Forelimb muscle (tissue), 1 donor: ENCODE results near the gene NOS2. TPM values are rescaled to one million over a fixed set of nuclear protein-coding genes. Genes with fewer than 3 reads are reported as not detected.
"Not testable (repeated sequence)": the region's sequence is repeated elsewhere in the genome, so short reads cannot be mapped to it uniquely, and the experiment has no call there.

ENCODE experiments used
- DNase-seq: peaks from one replicate; pipeline ENCODE4 v3.0.0-alpha.2; 2013; ENCODE audit warnings: low read depth
- polyA plus RNA-seq: library from polyadenylated mRNA; unstranded; fragments of 120-200 nt; gene quantifications from one replicate; pipeline ENCODE4 v1.2.1, GENCODE V29; 2013; ENCODE audit not compliant: insufficient read length

Gene NOS2
- polyA plus RNA-seq, 1 donor: 2.3 TPM

- DNase-seq: no peak
Measured at GRCh38 chr17:27788919-27789318, 11.4 kb downstream of the NOS2 start.

- no peak for DNase-seq
Measured at GRCh38 chr17:27783440-27784350, 16.6 kb downstream of the NOS2 start.

- DNase-seq: no peak
Measured at GRCh38 chr17:27782791-27783206, 17.5 kb downstream of the NOS2 start.

GRCh38 chr17:27780828-27781404, 19.4 kb downstream of the NOS2 start:
- DNase-seq: no peak

GRCh38 chr17:27780092-27780827, 20.1 kb downstream of the NOS2 start:
- no peak for DNase-seq

GRCh38 chr17:27778183-27778582, 22.1 kb downstream of the NOS2 start:
- DNase-seq: no peak

GRCh38 chr17:27776882-27777624, 23.3 kb downstream of the NOS2 start:
- no peak for DNase-seq

GRCh38 chr17:27771586-27771985, 28.7 kb downstream of the NOS2 start:
- DNase-seq: no peak

GRCh38 chr17:27770877-27771276, 29.5 kb downstream of the NOS2 start:
- DNase-seq: no peak

- no peak for DNase-seq
Measured at GRCh38 chr17:27768858-27769410, 31.4 kb downstream of the NOS2 start.

- DNase-seq: no peak
Measured at GRCh38 chr17:27766438-27766837, 33.9 kb downstream of the NOS2 start.

GRCh38 chr17:27765353-27765752, 35.0 kb downstream of the NOS2 start:
- no peak for DNase-seq

GRCh38 chr17:27764589-27764988, 35.7 kb downstream of the NOS2 start:
- DNase-seq: no peak

- no peak for DNase-seq
Measured at GRCh38 chr17:27762527-27763305, 37.6 kb downstream of the NOS2 start.

- DNase-seq: not testable (repeated sequence)
Measured at GRCh38 chr17:27760931-27761330, 39.4 kb downstream of the NOS2 start.

GRCh38 chr17:27760069-27760885, 40.1 kb downstream of the NOS2 start:
- DNase-seq: no peak

- no peak for DNase-seq
Measured at GRCh38 chr17:27759528-27759927, 40.8 kb downstream of the NOS2 start.

GRCh38 chr17:27756467-27757371, 43.6 kb downstream of the NOS2 start:
- no peak for DNase-seq
